Vagina (tissue), 2 donors: Measurements from ENCODE around the gene SNRPF.

Experiments used
- CTCF ChIP-seq, 3 experiments: fragments of 450-650 bp in 2 of 3; fragments of 200-600 bp in 1 of 3; sonication (generic) in 1 of 3; IDR thresholded peaks; one replicate each; pipeline ENCODE4 v1.5.1; 2017 to 2019; ENCODE audit warnings: antibody characterized with exemption in 3 of 3, mild to moderate bottlenecking in 2 of 3, moderate library complexity in 2 of 3
- POLR2A ChIP-seq, 2 donors: fragments of 450-650 bp; IDR thresholded peaks; one replicate each; pipeline ENCODE4 v1.6.1; 2017; ENCODE audit warnings: antibody characterized with exemption in 2 of 2, mild to moderate bottlenecking in 2 of 2, moderate library complexity in 2 of 2
- POLR2AphosphoS5 ChIP-seq, 2 donors: sonication (generic); formaldehyde crosslinking; IDR thresholded peaks; one replicate each; pipeline ENCODE4 v1.9.0; 2017; ENCODE audit warnings: antibody characterized with exemption in 2 of 2, mild to moderate bottlenecking in 2 of 2, low read depth in 1 of 2; ENCODE audit not compliant: insufficient read depth in 1 of 2

- TF ChIP-seq POLR2AphosphoS5 (IDR thresholded peaks at IDR 0.05; ENCODE audit: insufficient read depth in 1 of 2, low read depth in 1 of 2): peak; percentile 88 to 90
- no peak for TF ChIP-seq POLR2A (IDR thresholded peaks at IDR 0.05)
- TF ChIP-seq CTCF (IDR thresholded peaks at IDR 0.05): peak in 1 of 3 experiments; percentile 4
These were observed at the start of gene SNRPF for GRCh38 chr12:95858451-95859343.
